Psoas muscle (tissue), 8 donors: Measurements from ENCODE around the gene PSPH. TPM values are rescaled to one million over a fixed set of nuclear protein-coding genes. Genes with fewer than 3 reads are reported as not detected.
"Not testable (repeated sequence)": the region's sequence is repeated elsewhere in the genome, so short reads cannot be mapped to it uniquely, and the experiment has no call there.

Source experiments
- ATAC-seq, 4 donors: fragments of 200-7000 bp; cut with Tn5 transposase; one replicate each; pipeline ENCODE4 v1.9.1; 2020; ENCODE audit warnings: moderate library complexity in 3 of 4, mild to moderate bottlenecking in 2 of 4
- DNase-seq, 2 donors: peaks; one replicate each; pipeline ENCODE4 v3.0.0-alpha.2; 2020
- H3K27ac ChIP-seq: fragments of 200-600 bp; one replicate; pipeline ENCODE4 v1.8.0; 2022
- H3K27me3 ChIP-seq, 3 donors: fragments of 200-600 bp in 1 of 3; one replicate each; pipeline versions ENCODE4 v1.6.1 to v1.8.0; 2013 to 2022; ENCODE audit warnings: low read length in 2 of 3, mild to moderate bottlenecking in 2 of 3, moderate library complexity in 1 of 3; ENCODE audit not compliant: insufficient read depth in 3 of 3
- H3K36me3 ChIP-seq, 2 donors: fragments of 200-600 bp in 1 of 2; one replicate each; pipeline versions ENCODE4 v1.6.1 to v1.8.0; 2013 to 2022; ENCODE audit warnings: low read depth in 1 of 2, mild to moderate bottlenecking in 1 of 2, moderate library complexity in 1 of 2; ENCODE audit not compliant: insufficient read depth in 1 of 2
- H3K4me1 ChIP-seq: fragments of 200-600 bp; one replicate; pipeline ENCODE4 v1.8.0; 2022
- H3K4me3 ChIP-seq: fragments of 200-600 bp; one replicate; pipeline ENCODE4 v1.8.0; 2022; ENCODE audit warnings: mild to moderate bottlenecking
- H3K9me3 ChIP-seq: fragments of 200-600 bp; one replicate; pipeline ENCODE4 v1.8.0; 2022
- WGBS, 3 donors: extraction: QIAGEN DNeasy Blood & Tissue Kit; methylation state at CpG; one replicate each; pipeline versions ENCODE4 v1.1.6 to v1.1.7; 2013; 5-methylcytosine and 5-hydroxymethylcytosine counted together
- intact Hi-C, 2 donors: fragments of 100-400 bp; cut with DNase I; formaldehyde crosslinking; loops; one replicate each; pipeline versions ENCODE4 v1.11.0 to v1.14.2; 2022
- polyA plus RNA-seq, 3 donors: library from polyadenylated mRNA; stranded (reverse); fragments of 200-250 nt; gene quantifications; one replicate each; pipeline ENCODE4 v1.2.3, GENCODE V29; 2013
- total RNA-seq, 4 donors: library from RNA; stranded (reverse); fragmentation: NEBNext Ultra II Directional in 2 of 4; extraction: Animal tissue kit (Norgen Biotek cat#: 25700) in 2 of 4; gene quantifications; one replicate each; pipeline versions ENCODE4 v1.2.1 to v1.2.4, GENCODE V29; 2021 to 2023
- TF ChIP-seq, protein P1 (sequence below): fragments of 200-600 bp; IDR thresholded peaks from one replicate; pipeline ENCODE4 v1.8.0; 2022; ENCODE audit warnings: antibody characterized with exemption
- donor health status: healthy with polysubstance abuse.
- donor health status: DM: no; HTN: no; CAD: no; lungs with moderate emphysema.
- donor health status: Bipolar disorder and iron deficiency.
- donor health status: healthy.
- donor health status: DM: yes; HTN: yes; CAD: no.
- donor health status: DM: no; HTN: no; CAD: no.
- donor health status: DM: no; HTN: no; CAD: no.
- donor health status: DM: yes; HTN: yes; CAD: no.

Gene PSPH
- total and polyA plus RNA-seq, 7 donors = 2.5 to 11.2 (median 5.3) TPM

DNA sequence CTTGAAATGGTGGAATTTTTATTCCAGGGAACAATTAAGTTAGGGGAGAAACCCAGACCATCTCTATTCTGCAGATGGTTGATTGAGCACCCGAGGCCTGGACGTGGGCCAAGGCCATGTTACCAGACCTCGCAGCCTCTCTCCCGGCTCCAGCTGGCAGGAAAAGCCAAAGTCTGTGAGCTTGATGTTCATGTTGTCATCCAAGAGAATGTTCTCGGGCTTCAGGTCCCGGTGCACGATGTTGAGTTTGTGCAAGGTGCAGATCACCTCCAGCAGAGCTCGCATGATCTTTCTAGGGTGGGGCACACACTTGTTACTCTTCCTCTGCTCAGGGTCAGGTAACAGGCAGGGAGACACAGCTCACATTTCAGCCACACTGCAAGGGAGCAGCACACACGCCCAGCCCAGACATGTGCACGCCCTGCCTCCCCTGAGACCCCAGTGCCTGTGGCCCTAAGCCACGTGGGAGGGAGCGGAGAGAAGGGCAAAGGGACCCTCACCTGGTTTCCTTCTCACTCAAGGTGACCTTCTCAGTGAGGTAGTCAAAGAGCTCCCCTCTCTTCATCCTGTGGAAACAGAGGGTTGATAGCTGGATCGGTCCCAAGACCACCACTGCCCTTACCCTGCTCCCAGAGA, 32.0 kb upstream of the PSPH start:
- TF ChIP-seq, protein P1, sequence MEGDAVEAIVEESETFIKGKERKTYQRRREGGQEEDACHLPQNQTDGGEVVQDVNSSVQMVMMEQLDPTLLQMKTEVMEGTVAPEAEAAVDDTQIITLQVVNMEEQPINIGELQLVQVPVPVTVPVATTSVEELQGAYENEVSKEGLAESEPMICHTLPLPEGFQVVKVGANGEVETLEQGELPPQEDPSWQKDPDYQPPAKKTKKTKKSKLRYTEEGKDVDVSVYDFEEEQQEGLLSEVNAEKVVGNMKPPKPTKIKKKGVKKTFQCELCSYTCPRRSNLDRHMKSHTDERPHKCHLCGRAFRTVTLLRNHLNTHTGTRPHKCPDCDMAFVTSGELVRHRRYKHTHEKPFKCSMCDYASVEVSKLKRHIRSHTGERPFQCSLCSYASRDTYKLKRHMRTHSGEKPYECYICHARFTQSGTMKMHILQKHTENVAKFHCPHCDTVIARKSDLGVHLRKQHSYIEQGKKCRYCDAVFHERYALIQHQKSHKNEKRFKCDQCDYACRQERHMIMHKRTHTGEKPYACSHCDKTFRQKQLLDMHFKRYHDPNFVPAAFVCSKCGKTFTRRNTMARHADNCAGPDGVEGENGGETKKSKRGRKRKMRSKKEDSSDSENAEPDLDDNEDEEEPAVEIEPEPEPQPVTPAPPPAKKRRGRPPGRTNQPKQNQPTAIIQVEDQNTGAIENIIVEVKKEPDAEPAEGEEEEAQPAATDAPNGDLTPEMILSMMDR = no peak
- peaks cover 0 to 45% of the 10 kb centered on the region in 2 donors for H3K36me3 ChIP-seq
- WGBS, 3 donors = 15 to 17% (median 17%) methylated on average over 13 of the region's 13 CpGs
- peak overlapping the region; percentile 65 for H3K27ac ChIP-seq
- no peaks in the 10 kb centered on the region for H3K27me3 ChIP-seq
- H3K9me3 ChIP-seq = no peaks in the 10 kb centered on the region
- H3K4me3 ChIP-seq = no peak overlapping the region
- ATAC-seq (peak; percentile 45 to 61 (median 56)), DNase-seq (peak; percentile 71 to 88)
- H3K4me1 ChIP-seq = peaks cover 60% of the 10 kb centered on the region
- intact Hi-C loops = no loop called here

DNA sequence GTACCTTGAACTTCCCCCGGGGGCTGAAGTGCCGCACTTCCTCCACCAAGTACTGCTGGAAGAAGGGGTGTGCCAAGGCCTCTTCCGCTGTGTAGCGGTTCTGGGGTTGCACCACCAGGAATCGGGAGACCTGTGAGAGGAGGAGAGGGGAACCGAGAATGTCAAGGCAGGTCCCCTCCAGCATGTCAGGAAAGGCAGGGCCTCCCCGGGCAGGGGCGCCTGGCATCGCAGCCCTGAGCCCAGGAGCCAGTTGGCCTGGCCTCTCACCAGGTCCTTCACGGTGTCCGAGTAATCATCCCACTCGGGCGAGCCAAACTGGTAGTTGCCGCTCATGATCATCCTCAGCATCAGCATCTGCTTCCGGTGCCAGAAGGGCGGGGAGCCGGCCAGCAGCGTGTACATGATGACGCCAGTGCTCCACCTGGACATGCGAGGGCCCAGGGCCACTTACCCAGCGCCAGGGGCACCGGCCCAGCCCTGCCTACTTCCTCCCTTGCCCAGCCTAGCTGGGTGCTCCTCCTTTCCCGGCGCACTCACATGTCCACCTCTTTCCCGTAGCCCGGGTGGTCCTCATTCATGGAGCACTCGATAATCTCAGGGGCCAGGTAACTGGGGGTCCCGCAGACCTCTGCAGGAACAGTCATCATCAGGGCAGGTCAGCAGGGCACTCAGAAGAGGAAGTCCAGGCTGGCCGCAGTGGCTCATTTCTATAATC, 30.5 kb upstream of the PSPH start:
- WGBS, 3 donors = 40 to 66% (median 43%) methylated on average over 27 to 29 of the region's 29 CpGs
- H3K9me3 ChIP-seq = no peaks in the 10 kb centered on the region
- peak overlapping the region; percentile 65 for H3K27ac ChIP-seq
- TF ChIP-seq, protein P1 = no peak
- intact Hi-C loops = no loop called here
- H3K36me3 ChIP-seq = peaks cover 0 to 33% of the 10 kb centered on the region in 2 donors
- H3K4me3 ChIP-seq = no peak overlapping the region
- peak; percentile 30 to 60 (median 44) for ATAC-seq
- DNase-seq = peak; percentile 49 to 80
- peaks cover 62% of the 10 kb centered on the region for H3K4me1 ChIP-seq
- H3K27me3 ChIP-seq = no peaks in the 10 kb centered on the region

DNA sequence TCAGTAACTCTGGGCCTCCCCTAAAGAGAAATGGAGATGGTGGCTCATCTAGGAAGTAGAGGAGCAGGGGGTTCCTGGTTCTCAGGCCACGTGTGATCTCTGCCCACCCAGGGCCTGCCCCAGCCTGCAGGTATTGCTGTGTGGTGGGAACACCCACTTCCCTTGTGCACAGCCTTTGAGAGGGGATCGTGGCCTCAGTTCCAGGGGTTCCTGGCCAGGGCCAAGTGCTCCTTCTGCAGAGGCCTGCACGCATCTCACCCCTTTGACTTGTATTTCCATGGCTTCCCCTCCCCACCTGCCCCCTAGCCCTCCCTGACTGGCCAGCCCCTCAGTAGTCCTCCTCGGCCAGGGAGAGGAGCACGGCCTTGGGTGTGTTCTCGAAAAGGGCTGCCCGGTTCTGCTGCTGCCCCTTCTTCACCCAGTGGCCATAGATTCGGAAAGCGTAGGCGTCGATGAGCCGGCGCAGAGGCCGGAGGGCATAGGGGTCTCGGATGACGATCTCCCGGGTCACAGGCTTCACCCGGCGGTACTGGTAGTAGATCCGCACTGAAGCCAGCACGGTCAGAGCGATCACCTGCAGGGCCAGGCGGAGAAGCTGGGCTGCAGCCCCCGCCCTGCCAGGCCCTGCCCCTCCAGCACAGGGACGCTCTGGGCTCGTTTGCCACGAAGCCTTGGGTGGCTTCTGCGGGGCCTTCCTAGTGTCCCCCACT, 29.6 kb upstream of the PSPH start:
- H3K4me3 ChIP-seq, DNase-seq, ATAC-seq, H3K9me3 ChIP-seq, H3K27me3 ChIP-seq, intact Hi-C loops: not testable (repeated sequence)
- H3K36me3 ChIP-seq = peaks cover 0 to 31% of the 10 kb centered on the region in 2 donors
- WGBS, 3 donors = 74 to 88% (median 80%) methylated on average over 28 of the region's 28 CpGs
- peaks cover 62% of the 10 kb centered on the region for H3K4me1 ChIP-seq
- peak overlapping the region; percentile 74 for H3K27ac ChIP-seq

DNA sequence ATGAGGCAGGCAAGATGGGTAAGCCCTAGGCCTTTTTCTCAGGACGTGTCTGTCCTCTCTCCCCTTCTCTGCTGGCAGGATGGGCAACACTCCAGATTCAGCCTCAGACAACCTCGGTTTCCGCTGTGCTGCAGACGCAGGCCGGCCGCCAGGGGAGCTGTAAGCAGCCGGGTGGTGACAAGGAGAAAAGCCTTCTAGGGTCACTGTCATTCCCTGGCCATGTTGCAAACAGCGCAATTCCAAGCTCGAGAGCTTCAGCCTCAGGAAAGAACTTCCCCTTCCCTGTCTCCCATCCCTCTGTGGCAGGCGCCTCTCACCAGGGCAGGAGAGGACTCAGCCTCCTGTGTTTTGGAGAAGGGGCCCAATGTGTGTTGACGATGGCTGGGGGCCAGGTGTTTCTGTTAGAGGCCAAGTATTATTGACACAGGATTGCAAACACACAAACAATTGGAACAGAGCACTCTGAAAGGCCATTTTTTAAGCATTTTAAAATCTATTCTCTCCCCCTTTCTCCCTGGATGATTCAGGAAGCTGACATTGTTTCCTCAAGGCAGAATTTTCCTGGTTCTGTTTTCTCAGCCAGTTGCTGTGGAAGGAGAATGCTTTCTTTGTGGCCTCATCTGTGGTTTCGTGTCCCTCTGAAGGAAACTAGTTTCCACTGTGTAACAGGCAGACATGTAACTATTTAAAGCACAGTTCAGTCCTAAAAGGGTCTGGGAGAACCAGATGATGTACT, 28.4 kb upstream of the PSPH start:
- intact Hi-C loops = loop anchor here (2.0 to 10.0 kb wide), 4 partner anchors 13 to 645 kb away; partner anchors contain the start of genes PHKG1 (in 1 of the 2) and ZNF713 (in 1 of the 2)
- Histone ChIP-seq H3K4me3 (no peak overlapping the region), H3K4me1 (peaks cover 53% of the 10 kb centered on the region), H3K27ac (peak overlapping the region; percentile 74), H3K9me3 (no peaks in the 10 kb centered on the region), H3K36me3 (peaks cover 0 to 21% of the 10 kb centered on the region in 2 donors), H3K27me3 (no peaks in the 10 kb centered on the region)
- peak; percentile 87 to 96 for DNase-seq
- TF ChIP-seq, protein P1 = peak; percentile 83
- WGBS, 3 donors = 1 to 10% (median 9%) methylated on average over 12 of the region's 12 CpGs
- ATAC-seq = peak; percentile 82 to 86 (median 82)
